ENCODE results near the gene GRIA1.

GRCh38 chr5:153517241-153517611, 26.8 kb downstream of the GRIA1 start:
- TF ChIP-seq CTCF (IDR thresholded peaks at IDR 0.05) (no peak), POLR2AphosphoS5 (IDR thresholded peaks at IDR 0.05; ENCODE audit: low read depth, low read length) (no peak), SIN3A (IDR thresholded peaks at IDR 0.05; ENCODE audit: borderline replicate concordance, insufficient read depth, low read depth, low read length) (no peak)
